CD14-positive monocyte (primary cell): ENCODE measurements around the gene TUBB6. TPM values are rescaled to one million over a fixed set of nuclear protein-coding genes. Genes with fewer than 3 reads are reported as not detected.

Experiments
- DNase-seq, 3 donors: peaks; one replicate each; pipeline ENCODE4 v3.0.0-alpha.2; 2011 to 2022
- H2AFZ ChIP-seq: 2 replicates; pipeline ENCODE4 v1.6.0; 2012; ENCODE audit warnings: mild to moderate bottlenecking, low read depth, low read length, inconsistent platforms; ENCODE audit not compliant: insufficient read depth, poor library complexity, severe bottlenecking
- H3K27ac ChIP-seq, 2 donors: 1 replicate in 1 of 2; 2 replicates in 1 of 2; pipeline ENCODE4 v1.5.1; 2012 to 2013; ENCODE audit warnings: low read length in 2 of 2, control low read depth in 1 of 2, inconsistent platforms in 1 of 2, low read depth in 1 of 2, mild to moderate bottlenecking in 1 of 2
- H3K27me3 ChIP-seq, 2 donors: one replicate each; pipeline versions ENCODE4 v1.6.0 to v1.6.1; 2011 to 2013; ENCODE audit warnings: low read length in 2 of 2; ENCODE audit not compliant: control insufficient read depth in 2 of 2, insufficient read depth in 2 of 2
- H3K36me3 ChIP-seq, 2 donors: replicated peaks in 1 of 2; 1 replicate in 1 of 2; 2 replicates in 1 of 2; pipeline versions ENCODE4 v1.5.1 to v1.6.1; 2012 to 2013; ENCODE audit warnings: low read length in 2 of 2, control low read depth in 1 of 2, inconsistent platforms in 1 of 2, mild to moderate bottlenecking in 1 of 2; ENCODE audit not compliant: insufficient read depth in 2 of 2, control insufficient read depth in 1 of 2
- H3K4me1 ChIP-seq, 2 donors: 1 replicate in 1 of 2; 2 replicates in 1 of 2; pipeline versions ENCODE4 v1.5.1 to v1.6.1; 2012 to 2013; ENCODE audit warnings: low read length in 2 of 2, control low read depth in 1 of 2, inconsistent platforms in 1 of 2, mild to moderate bottlenecking in 1 of 2, moderate library complexity in 1 of 2; ENCODE audit not compliant: insufficient read depth in 2 of 2, control insufficient read depth in 1 of 2
- H3K4me2 ChIP-seq: replicated peaks from 2 replicates; pipeline ENCODE3; 2012; ENCODE audit warnings: low read length, moderate library complexity, mild to moderate bottlenecking; ENCODE audit not compliant: poor library complexity, severe bottlenecking; ENCODE audit errors: extremely low read depth
- H3K4me3 ChIP-seq, 3 experiments: fragments of 200-600 bp in 1 of 3; sonication (generic) in 1 of 3; replicated peaks in 1 of 3; 1 replicate in 2 of 3; 2 replicates in 1 of 3; pipeline ENCODE4 v1.5.1; 2011 to 2013; ENCODE audit warnings: low read length in 3 of 3, mild to moderate bottlenecking in 3 of 3, control low read depth in 2 of 3, low read depth in 2 of 3, inconsistent platforms in 1 of 3, moderate library complexity in 1 of 3
- H3K79me2 ChIP-seq: 2 replicates; pipeline ENCODE4 v1.6.0; 2012; ENCODE audit warnings: mild to moderate bottlenecking, control low read depth, inconsistent platforms, low read length, moderate library complexity; ENCODE audit not compliant: insufficient read depth
- H3K9ac ChIP-seq: 2 replicates; pipeline ENCODE4 v1.6.0; 2017; ENCODE audit warnings: low read length, mild to moderate bottlenecking; ENCODE audit not compliant: insufficient read depth, poor library complexity, severe bottlenecking
- H3K9me3 ChIP-seq, 2 donors: replicated peaks in 1 of 2; 1 replicate in 1 of 2; 2 replicates in 1 of 2; pipeline versions ENCODE4 v1.5.1 to v1.6.1; 2012 to 2013; ENCODE audit warnings: low read length in 2 of 2, control low read depth in 1 of 2; ENCODE audit not compliant: control insufficient read depth in 1 of 2, insufficient read depth in 1 of 2
- H4K20me1 ChIP-seq: 2 replicates; pipeline ENCODE4 v1.6.0; 2012; ENCODE audit warnings: mild to moderate bottlenecking, low read length, control low read depth, moderate library complexity; ENCODE audit not compliant: insufficient read depth
- H3K27ac Mint-ChIP-seq, 7 donors: one replicate each; pipeline ENCODE4 v1.8.0; 2020; ENCODE audit warnings: mild to moderate bottlenecking in 7 of 7, mixed read lengths in 7 of 7, moderate library complexity in 6 of 7, inconsistent platforms in 2 of 7
- H3K27me3 Mint-ChIP-seq, 3 donors: one replicate each; pipeline ENCODE4 v1.8.0; 2021 to 2022; ENCODE audit warnings: low read depth in 3 of 3, mild to moderate bottlenecking in 3 of 3, mixed read lengths in 3 of 3, moderate library complexity in 3 of 3, inconsistent platforms in 1 of 3
- H3K36me3 Mint-ChIP-seq, 2 donors: one replicate each; pipeline ENCODE4 v1.8.0; 2020; ENCODE audit warnings: mixed read lengths in 2 of 2, inconsistent platforms in 1 of 2, mild to moderate bottlenecking in 1 of 2
- H3K4me1 Mint-ChIP-seq: one replicate; pipeline ENCODE4 v1.8.0; 2020; ENCODE audit warnings: mild to moderate bottlenecking, mixed read lengths
- H3K4me3 Mint-ChIP-seq, 2 donors: one replicate each; pipeline ENCODE4 v1.8.0; 2020; ENCODE audit warnings: mild to moderate bottlenecking in 2 of 2, mixed read lengths in 2 of 2, moderate library complexity in 1 of 2
- H3K9me3 Mint-ChIP-seq, 7 donors: one replicate each; pipeline ENCODE4 v1.8.0; 2020 to 2022; ENCODE audit warnings: mixed read lengths in 7 of 7, mild to moderate bottlenecking in 6 of 7, moderate library complexity in 6 of 7, inconsistent platforms in 2 of 7
- WGBS: methylation state at CpG from one replicate; pipeline ENCODE4 v1.1.5; 2013; ENCODE audit warnings: missing lambda C conversion rate; ENCODE audit not compliant: insufficient coverage; 5-methylcytosine and 5-hydroxymethylcytosine counted together
- intact Hi-C, 2 donors: fragments of 100-400 bp; cut with micrococcal nuclease; formaldehyde crosslinking; loops; one replicate each; pipeline versions ENCODE4 v1.15.0 to v1.15.1; 2023
- polyA plus RNA-seq, 3 donors: library from polyadenylated mRNA; depleted of rRNA in 1 of 3; unstranded in 2 of 3; stranded (reverse) in 1 of 3; fragments of 300-500 nt in 2 of 3; fragments of >200 nt in 1 of 3; fragmentation: Illumina TruSeq in 2 of 3; gene quantifications; 1 replicate in 2 of 3; 2 replicates in 1 of 3; pipeline ENCODE4 v1.2.3, GENCODE V29; 2012 to 2021
- TF ChIP-seq, protein P1 (sequence below): fragments of 200-600 bp; IDR thresholded peaks from one replicate; pipeline ENCODE4 v1.8.0; 2022; ENCODE audit warnings: antibody characterized with exemption, mild to moderate bottlenecking

The TUBB6 gene
- polyA plus RNA-seq, 3 donors: 15.8 to 34.9 (median 27.6) TPM

DNA sequence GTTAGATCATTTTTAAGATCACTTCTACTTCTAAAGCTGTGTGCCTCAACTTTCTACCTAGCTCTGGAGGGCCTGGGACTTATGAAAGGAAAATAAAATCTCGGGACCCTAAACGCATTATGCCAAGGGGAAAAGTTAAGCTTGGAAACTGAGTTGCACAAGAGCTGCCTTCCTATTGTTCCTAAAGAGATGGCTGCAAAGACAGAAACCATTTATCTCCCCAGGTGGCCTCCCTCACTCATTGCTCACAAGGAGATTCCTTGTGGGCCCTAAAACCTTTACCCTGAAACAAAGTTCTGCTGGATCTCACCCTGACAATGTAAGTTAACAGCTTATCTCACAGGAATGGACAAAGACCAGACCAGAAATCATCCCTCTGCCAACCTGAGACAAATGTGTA, 26.8 kb downstream of the TUBB6 start:
- Mint-ChIP-seq H3K4me1 (no peaks in the 10 kb centered on the region), H3K36me3 (peaks cover 53 to 80% of the 10 kb centered on the region in 2 donors), H3K9me3 (no peaks in the 10 kb centered on the region), H3K27me3 (no peaks in the 10 kb centered on the region), H3K4me3 (no peak overlapping the region), H3K27ac (peak overlapping the region in 2 of 7 donors; percentile 2 to 19)
- WGBS: no CpG with 5 or more reads among the region's 2 CpGs
- H3K4me3 ChIP-seq: no peak overlapping the region
- H3K27ac ChIP-seq: no peak overlapping the region
- H4K20me1 ChIP-seq: peaks cover 3% of the 10 kb centered on the region
- H3K4me1 ChIP-seq: no peaks in the 10 kb centered on the region
- H3K4me2 ChIP-seq: no peak overlapping the region
- H2AFZ ChIP-seq: no peak overlapping the region
- H3K9ac ChIP-seq: no peak overlapping the region
- no peaks in the 10 kb centered on the region for H3K27me3 ChIP-seq
- no peaks in the 10 kb centered on the region for H3K9me3 ChIP-seq
- H3K79me2 ChIP-seq: no peaks in the 10 kb centered on the region
- intact Hi-C loops: no loop called here
- TF ChIP-seq, protein P1, sequence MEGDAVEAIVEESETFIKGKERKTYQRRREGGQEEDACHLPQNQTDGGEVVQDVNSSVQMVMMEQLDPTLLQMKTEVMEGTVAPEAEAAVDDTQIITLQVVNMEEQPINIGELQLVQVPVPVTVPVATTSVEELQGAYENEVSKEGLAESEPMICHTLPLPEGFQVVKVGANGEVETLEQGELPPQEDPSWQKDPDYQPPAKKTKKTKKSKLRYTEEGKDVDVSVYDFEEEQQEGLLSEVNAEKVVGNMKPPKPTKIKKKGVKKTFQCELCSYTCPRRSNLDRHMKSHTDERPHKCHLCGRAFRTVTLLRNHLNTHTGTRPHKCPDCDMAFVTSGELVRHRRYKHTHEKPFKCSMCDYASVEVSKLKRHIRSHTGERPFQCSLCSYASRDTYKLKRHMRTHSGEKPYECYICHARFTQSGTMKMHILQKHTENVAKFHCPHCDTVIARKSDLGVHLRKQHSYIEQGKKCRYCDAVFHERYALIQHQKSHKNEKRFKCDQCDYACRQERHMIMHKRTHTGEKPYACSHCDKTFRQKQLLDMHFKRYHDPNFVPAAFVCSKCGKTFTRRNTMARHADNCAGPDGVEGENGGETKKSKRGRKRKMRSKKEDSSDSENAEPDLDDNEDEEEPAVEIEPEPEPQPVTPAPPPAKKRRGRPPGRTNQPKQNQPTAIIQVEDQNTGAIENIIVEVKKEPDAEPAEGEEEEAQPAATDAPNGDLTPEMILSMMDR: no peak
- H3K36me3 ChIP-seq: peaks cover 50 to 70% of the 10 kb centered on the region in 2 donors
- no peak for DNase-seq

DNA sequence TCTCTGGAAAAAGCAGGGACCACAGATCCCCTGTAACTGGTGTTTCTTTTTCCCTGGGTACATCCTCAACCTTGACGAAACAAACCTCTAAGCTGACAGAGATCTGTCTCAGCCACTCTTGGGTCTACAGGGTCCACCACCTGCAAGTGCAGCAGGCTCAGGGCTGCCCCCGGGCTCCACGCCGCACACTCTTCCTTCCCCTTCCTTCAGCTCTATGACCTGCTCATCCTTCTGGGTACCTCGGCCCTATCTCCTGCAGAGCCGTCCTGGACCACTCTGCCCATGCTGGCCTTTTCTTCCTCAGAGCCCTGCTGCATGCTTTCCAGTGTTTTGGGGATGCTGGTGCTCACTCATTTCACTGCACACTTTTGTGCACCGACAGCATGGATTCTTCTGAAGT, 27.5 kb downstream of the TUBB6 start:
- Histone ChIP-seq H3K9ac (no peak overlapping the region), H3K79me2 (no peaks in the 10 kb centered on the region), H4K20me1 (peaks cover 3% of the 10 kb centered on the region), H3K9me3 (no peaks in the 10 kb centered on the region), H3K27ac (no peak overlapping the region), H3K27me3 (no peaks in the 10 kb centered on the region), H3K4me3 (no peak overlapping the region), H3K36me3 (peaks cover 47 to 76% of the 10 kb centered on the region in 2 donors), H3K4me1 (no peaks in the 10 kb centered on the region), H2AFZ (no peak overlapping the region), H3K4me2 (no peak overlapping the region)
- 90% methylated on average over 6 of the region's 7 CpGs for WGBS
- Mint-ChIP-seq H3K36me3 (peaks cover 56 to 81% of the 10 kb centered on the region in 2 donors), H3K4me3 (no peak overlapping the region), H3K27ac (peak overlapping the region in 3 of 7 donors; percentile 17 to 70 (median 47)), H3K9me3 (no peaks in the 10 kb centered on the region), H3K27me3 (no peaks in the 10 kb centered on the region), H3K4me1 (no peaks in the 10 kb centered on the region)
- intact Hi-C loops: no loop called here
- DNase-seq: no peak
- TF ChIP-seq, protein P1: no peak
